ENCODE measurements around the gene BCLAF3.

The BCLAF3 gene

DNA sequence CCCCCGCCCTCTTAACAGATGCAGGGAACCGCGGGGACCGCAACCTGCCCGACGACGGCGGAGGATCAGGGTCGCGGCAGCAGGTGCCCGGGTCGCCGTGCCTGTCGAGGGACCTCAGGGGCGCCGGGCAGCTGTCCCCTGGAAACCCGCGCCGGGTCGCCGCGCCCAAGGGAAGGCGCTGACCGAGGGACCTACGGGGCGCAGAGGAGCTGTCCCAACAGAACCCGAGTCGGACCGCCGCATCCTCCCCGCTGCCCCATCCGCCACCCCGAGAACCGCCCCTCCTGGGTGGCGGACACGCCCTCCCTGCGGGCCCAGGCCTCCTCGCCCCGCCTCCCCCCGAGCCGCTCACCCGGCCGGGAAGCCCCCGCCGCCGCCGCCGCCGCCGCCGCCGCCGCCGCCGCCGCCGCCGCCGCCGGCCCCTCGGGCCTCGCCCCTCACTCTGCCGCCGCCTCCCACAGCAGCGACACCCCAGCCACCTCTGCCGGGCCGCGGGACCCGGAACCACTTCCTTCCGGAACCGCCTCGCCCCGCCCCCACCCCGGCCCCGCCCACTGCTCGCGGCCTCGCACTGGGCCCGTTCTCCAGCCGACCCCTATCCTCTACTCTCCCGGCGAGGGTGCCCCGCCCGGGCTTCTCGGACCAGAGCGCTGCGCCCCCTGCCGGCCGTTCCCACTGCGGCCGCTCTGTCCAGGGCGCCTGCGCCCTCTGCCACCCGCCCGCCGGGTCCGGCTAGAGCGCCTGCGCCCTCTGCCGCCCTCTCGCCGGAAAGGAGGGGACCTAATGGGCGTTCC is at the start of gene BCLAF3:
BCLAF3 (minus strand) TSS at position 506 of the 794 bp plus-strand sequence. CDS start 20,797 bp downstream, outside the sequence.
- DNase-seq, result peak; percentile 74

DNA sequence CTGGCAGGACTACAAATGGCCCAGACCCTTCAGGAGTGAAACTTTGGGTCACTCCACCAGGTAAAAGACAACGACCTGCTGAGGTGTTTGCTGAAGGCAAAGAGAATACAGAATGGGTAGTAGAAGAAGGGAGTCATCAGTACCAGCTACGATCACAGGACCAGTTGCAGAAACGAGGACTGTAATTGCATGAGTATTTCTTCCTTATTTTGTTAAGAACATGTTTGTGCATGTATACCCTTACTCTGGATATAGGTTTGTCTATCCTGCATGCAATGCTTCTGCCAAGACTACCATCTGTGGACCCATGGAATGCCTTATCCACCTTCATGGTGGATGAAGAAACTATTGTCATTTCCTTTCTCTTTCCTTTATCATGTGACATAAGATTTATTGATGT is 48.1 kb upstream of the BCLAF3 start:
- DNase-seq, result no peak

DNA sequence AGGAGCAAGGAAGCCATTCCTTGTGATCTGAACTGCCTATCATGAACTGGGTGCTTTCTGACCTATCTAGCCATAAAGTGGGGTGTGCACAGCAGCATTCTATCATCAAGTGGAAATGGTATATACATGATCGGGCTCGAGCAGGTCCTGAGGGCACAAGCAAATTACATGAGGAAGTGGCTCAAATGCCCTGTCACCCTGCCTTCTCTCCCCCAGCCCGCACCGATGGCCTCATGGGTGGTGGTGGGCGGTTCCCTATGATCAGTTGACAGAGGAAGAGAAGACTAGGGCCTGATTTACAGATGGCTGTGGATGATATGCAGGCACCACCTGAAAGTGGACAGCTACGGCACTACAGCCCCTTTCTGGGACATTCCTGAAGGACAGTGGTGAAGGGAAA is 46.3 kb upstream of the BCLAF3 start:
- no peak for DNase-seq

DNA sequence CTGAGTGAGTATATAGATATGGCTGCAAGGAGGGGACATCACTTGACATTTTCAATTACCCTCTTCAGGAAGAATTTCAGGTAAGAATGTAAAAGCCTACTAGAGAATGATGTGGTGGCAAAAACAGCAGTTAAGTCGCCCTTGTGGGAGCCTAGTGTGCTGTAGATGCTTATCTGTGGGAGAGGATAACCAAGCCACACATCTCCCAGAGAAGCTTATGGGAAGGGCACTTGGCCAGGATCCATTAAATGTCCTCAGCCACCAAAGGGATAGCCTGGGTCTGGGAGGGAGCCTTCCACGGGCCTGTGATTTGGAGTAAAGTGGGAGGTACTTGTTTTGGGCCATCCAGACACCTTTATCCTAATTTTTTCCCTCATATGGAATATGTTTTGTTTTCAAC is 41.3 kb upstream of the BCLAF3 start:
- no peak for DNase-seq

DNA sequence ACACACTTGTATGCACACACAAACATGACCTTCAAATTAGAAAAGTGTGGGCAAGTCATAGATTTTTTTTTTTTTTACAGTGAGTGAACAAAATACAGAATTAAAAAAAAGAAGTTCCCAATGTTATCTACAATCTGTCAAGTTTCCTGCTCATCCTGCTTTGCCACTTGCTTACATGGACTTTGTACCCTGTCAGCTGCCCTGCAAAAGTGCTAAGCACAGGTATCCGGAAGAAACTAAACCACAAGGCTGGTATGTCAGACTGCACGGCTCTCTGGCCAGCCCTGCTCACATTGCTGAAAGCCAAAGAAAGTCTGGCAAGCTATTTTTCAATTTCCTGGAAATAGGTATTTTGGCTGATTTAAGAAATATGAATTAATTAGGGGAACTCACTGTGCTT is 38.9 kb upstream of the BCLAF3 start:
- DNase-seq, result no peak

DNA sequence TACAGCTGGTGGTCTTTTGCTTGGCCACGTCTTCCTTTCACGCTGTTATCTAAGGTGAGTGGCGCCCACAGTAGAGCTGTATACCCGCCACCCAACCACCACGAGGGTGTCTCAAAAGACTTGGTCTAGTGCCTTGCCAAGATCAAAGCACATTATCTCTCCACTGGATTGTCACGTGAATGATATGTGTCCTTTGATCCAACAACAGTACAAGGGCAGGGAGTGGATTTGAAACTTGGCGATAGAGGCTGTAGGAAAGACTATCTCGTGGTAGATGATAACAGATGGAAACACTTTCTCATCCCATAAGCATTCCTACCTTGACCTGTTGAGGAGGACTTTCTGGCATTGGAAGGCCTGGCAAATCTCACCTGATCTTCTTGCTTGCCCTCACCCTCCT is 37.7 kb upstream of the BCLAF3 start:
- no peak for DNase-seq

DNA sequence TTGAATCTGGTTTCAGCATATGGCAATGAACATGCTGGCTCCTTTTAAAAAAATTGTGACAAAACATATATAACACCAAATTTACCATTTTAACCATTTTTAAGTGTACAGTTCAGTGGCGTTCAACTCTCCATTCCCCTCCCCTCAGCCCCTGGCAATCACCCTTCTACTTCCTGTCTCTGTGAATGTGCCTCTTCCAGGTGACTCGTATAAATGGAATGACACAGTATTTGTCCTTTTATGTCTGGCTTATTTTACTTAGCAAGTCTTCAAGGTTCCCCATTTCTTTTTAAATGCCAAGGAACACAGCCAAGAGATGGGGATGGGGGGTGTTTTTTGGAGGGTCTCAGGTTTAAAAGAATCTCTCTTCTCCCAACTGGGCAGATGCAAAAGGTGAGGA is 35.4 kb upstream of the BCLAF3 start:
- DNase-seq, result no peak

DNA sequence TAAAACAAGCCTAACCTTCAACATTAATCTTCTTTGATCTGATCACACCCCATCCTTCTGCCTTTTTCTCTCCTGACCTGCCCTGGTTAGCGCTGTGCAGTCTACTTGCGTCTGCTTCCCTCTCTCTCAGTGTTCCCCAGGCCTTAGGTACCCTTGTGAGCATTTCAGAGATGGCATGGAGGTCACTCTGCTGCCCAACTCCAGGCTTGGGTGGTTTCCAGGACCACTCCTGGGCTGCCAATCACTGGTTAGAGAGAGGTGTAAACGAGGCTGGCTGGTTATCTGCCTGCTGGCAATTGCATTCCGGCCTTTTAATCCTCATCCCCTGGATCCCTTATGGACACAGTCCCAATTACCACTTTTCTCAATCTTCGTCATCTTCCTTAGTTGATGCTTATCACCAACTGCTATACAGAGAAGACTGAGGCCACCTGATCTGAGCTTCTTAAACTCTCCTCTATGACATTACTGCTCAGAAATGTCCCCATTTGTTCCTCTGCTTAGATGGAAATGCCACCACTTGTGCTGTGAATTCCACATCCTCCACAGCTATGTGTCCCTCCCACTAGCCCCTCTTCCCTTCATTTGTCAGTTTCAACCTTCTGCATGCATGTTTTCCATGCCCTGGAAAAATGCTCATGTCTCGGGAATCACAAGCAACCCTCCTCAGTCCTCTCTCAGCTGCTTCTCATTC is 29.0 kb upstream of the BCLAF3 start:
- DNase-seq, result no peak

DNA sequence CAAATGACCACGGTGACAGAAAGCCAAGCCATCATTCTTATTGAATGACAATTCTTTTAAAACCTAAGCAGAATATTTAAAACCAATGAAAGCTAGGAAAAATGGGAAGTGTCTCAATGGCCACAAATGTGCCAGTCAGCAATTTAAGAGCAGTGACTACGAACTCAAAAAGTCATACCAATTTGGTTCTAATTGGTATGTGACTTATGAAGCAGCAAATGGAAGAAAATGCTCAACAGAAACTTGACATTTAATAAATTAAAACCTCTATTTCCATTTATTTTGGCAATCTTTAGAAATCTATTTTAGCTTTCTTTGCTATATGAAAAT is 25.7 kb upstream of the BCLAF3 start:
- no peak for DNase-seq

DNA sequence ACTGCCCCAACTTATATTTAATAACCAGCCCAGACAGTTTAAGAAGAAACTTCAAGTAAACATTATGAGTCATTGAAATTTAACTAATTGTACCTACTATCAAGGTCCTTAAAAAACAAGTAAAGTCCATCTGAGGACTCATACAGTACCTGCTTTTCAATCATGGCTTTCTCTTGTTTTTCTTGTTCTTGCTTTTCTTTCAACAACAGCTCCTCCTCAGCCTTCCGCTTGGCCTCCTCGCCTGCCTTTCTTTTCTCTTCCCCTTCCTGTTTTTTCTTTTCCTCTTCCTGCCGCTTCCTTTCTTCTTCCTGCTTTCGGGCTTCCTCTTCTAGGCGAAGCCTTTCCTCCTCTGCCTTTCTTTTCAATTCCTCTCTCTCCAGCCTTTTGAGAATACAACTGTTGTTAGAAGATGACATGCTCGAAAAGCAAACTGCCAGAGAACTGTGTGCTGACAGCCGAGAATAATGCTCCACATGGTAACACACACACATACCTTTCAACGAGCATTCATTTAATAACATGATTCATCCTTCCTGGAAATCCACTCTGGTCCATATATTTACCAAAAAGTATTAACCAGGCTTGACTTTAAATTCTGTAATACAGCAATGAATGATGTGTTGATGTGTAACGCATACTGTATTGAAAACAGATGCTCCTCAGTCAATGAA is 25.2 kb upstream of the BCLAF3 start:
- DNase-seq, result no peak

DNA sequence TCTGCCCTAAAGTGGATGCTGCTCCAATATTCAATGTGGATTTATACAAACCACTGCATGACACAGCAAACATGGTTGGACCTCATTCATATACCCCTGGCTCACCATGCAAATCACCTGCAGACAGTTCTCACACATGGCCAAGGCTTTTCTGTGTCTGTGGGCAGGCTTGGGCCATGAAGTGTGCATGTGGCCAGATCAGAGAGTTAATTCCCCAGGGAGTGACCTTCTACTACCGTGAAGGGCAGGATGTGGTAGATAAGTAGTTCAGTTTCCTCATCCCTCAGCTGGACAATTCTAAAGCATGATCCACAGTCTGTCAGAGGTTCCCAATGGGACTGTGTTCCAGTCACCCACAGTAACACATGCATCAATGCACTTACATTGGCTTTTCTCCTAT is 24.6 kb upstream of the BCLAF3 start:
- DNase-seq, result no peak

DNA sequence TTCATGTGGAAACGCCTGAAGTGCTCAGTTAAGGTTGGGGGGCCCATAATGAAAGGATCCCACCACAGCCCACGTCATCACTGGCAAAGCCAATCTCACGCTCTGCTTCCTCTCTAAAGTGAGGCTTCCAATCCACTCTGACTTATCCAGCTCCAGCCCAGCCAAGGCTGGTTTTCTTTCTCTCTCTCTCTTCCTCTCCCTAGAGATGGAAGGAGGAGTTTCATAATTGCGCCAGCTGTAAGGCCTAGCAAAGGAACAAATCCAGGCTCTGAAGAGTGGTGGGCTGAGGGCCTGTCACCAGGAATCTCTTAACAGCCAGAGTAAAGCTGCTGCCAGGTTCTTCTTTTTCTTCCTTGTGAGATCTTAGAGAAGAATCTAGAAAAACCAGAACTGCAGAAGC is 20.7 kb upstream of the BCLAF3 start:
- no peak for DNase-seq

DNA sequence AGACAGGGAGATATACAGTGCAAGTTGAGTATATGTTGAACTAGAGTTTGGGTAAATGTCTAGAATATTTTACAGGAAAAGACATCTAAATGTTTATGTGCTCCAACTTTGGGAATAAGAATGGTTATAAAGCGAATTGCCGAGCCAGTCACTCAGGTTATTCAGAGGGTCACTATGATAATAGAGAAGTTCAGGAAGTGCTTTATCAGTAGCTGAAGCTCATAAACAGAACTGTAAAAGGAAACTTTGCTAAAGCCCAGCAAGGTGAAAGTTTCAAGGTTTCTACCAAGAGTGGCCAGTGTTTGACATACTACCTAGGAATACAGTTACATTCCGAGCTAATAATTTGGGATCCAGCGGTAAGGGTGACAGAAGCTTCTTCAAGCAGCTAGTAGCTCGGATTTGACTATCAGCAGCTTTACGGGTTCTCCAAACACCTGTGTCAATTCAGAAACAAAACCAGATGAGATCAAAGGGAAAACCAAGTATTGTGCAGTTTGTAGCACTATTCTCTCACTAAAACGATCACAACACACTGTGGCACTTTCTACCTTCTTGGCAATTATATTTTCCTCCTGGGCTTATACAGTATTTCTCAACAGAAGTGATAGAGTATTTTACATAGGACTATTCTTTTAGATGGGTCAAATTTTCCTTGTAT is 17.2 kb upstream of the BCLAF3 start:
- no peak for DNase-seq

DNA sequence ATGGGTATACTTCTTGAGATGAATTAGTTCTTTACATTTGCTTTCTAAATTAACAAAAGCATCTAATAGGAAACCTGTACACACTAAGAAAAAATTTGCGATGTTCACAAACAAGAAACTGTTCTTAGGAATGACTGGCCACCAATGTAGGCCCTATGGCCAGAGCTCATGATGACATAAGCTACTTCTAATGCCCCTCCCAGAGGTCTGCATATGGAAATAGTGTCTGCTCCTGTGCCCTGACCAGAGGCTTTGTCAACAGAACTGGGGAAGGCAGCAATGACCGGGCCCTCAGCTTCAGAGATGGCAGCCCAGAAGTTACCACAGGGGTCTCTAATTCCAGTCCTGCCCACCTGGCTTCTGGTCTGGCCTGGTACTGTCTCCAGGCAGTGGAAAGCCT is 15.0 kb upstream of the BCLAF3 start:
- DNase-seq, result no peak

DNA sequence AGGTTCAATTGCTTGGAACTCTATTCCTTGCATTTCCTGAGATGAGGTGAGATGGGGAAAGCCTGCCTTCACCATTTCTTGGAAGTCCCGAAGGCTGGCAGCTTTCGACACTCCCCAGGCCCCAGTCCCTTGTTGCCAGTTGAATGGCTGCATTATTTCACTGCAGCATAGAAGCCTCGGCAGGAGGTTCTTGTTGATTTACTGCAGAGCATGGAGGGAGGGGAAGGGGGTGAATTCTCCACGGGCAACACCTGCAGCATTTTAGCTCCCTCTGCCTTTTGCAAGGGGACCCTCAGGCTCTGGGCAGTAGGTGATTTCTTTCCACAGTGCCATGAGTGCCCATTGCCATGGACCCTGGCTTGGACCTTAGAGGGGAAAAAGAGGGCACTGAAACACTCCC is 10.7 kb upstream of the BCLAF3 start:
- no peak for DNase-seq

DNA sequence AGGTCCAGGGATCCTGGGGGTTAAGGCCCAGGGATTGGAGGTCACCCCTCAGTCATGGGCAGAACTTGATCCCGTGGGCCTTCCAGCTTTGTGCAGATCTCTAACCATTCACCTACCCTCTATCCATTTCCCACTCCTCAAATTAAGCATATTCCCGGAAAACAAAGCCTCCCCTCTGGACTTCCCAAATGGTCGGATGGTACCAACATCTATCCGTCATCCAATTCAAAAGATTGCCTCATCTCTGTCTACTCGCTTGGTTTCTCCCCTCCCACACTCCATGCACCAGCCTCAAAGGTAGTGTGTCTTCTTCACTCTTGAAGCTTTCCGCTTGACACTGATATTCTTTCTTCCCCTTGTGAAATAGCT is 473 bp upstream of the BCLAF3 start:
- peak; percentile 0 for DNase-seq

DNA sequence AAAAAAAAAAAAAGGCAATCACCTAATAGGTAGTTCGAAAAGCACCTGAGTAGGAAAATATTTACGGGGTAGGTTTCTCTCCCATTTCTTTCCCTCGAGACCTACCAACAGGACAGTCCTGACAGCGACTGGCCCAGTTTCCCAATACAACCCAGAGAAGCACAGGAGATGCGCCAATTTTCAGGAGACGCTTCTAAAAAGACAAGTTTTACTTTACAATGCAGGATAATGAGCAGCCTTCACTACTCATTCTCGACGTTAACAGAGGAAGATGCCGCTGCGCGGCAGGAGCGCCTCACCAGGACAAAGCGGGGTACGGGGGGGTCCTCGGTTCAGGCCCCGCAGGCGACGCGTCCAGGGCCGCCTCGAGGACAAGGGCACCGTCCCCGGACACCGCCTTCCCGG is 708 bp downstream of the BCLAF3 start:
- no peak for DNase-seq

DNA sequence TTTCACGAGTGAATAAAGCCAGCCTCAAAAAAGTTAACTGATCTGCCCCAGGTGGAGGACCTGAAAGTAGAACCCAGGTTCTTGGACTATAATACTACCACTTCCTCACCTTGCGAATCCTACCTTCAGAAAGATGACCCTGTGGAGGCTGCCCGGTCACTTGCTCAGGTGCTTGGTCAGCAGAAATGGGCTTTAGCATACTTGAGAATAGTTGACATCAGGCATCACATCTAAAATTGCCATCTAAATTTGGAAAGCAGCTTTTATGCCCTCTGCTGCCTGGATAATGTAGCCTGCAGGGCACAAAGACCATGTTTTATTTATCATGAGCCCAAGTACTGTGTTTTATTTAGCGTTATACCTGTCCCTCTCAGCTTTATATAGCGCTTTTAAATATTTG is 3.0 kb downstream of the BCLAF3 start:
- no peak for DNase-seq

DNA sequence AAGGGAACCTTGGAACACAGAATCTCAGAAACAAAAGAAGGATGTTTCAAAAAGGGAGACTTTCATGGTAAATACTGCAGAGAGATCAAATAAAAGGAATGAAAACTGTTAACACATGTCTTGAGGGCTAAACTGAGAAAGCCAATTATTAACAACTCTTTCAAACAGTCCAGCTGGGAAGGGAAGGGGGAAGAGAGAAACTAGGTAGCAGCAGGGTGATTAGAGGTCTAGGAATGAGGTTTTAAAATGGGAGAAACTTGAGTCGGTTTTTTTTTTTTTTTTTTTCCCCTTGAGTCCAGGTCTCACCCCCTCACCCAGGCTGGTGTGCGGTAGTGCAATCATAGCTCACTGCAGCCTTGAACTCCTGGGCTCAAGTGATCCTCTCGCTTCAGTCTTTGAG is 4.3 kb downstream of the BCLAF3 start:
- no peak for DNase-seq

DNA sequence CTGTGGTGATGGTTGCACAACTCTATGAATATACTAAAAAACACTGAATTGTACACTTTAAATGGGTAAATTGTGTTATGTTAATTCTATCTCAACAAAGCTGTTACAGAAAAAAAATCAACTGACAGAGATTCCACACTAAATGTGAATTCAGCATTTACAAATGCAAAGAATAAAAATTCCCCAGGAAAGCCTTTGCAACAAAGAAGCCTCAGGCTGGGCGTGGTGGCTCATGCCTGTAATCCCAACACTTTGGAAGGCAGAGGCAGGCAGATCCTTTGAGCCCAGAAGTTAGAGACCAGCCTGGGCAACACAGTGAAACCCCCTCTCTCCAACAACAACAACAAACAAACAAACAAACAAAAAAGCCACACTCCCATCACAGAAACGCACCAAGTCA is 8.9 kb downstream of the BCLAF3 start:
- DNase-seq, result no peak

DNA sequence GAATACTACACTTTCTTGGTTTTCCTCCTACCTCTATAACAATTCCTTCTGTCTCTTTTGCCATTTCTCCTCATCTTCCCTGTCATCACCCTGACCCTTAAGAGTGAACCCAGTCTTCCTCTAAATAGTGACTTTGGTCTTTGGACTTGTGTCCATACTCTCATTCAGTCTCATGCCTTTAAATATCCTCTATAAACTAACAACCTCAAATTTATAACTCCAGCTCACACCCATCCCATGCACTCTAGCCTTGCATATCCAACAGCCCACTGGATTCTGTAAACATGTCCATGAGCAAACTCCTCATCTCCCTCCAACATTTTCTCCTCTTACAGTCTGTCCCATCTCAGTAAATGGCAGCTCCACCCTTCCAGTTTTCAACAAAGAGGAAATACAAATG is 15.0 kb downstream of the BCLAF3 start:
- DNase-seq, result no peak

DNA sequence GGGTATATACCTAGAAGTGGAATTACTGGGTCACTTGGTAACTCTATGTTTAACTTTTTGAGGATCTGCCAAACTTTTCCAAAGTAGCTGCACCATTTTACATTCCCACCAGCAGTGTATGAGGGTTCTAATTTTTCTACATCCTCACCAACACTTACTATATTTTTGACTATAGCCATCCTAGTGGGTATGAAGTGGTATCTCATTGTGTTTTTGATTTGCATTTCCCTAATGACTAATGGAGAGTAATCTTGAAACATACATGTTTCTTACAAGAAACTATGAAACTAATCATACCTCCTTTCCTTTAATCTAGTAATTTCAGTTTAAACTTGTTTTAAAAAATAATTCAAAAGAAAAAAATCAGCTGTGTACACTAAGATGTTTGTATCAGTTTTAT is 17.9 kb downstream of the BCLAF3 start:
- DNase-seq, result no peak

DNA sequence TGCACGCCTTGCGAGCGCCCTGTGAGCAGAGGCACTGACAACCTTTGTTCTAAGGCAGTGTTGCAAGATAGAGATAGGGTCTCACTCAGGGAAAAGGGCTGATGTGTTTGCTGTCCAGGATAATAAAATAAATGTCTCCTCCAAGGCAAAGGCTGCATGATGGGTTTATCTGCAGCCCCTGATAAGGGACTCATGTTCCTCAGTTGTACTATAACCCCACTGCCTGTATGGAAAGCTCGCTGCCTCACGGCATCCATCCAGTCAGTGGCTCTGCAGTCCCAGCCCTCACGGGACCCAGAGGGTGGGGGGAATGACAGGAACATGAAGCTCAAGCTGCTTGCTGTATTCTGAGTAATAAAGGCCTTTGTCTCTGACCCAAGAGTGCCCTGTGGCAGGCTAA is 22.6 kb downstream of the BCLAF3 start:
- DNase-seq, result no peak

DNA sequence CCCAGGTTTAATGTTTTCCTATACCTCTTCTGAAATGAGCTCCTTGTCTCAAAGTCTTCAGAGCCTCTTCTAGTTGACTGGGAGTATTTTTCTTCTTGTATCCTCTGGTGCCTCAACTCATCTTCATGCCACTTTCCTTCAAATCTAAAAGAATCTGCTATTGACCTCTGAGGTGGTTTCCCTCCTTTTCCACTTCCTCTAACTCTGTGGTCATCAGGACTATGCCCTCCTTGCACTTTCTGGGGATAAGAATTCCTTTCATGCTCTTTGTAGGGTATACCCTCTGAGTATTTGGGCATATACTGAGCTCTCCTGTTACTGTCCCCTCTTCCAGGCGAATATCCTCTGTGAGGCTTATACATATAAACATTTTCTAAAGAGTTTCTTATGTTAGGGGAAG is 24.8 kb downstream of the BCLAF3 start:
- no peak for DNase-seq

All from activated T-cell treated with anti-CD3 and anti-CD28 coated beads for 4 hours (primary cell).